HG02571 (cell line): ENCODE results near the gene BAIAP3.

ENCODE experiments used
- ATAC-seq: cut with Tn5 transposase; IDR thresholded peaks from one replicate; pipeline ENCODE4 v1.9.1; 2021; ENCODE audit warnings: mild to moderate bottlenecking, moderate library complexity; ENCODE audit not compliant: unreplicated experiment

The BAIAP3 gene

DNA sequence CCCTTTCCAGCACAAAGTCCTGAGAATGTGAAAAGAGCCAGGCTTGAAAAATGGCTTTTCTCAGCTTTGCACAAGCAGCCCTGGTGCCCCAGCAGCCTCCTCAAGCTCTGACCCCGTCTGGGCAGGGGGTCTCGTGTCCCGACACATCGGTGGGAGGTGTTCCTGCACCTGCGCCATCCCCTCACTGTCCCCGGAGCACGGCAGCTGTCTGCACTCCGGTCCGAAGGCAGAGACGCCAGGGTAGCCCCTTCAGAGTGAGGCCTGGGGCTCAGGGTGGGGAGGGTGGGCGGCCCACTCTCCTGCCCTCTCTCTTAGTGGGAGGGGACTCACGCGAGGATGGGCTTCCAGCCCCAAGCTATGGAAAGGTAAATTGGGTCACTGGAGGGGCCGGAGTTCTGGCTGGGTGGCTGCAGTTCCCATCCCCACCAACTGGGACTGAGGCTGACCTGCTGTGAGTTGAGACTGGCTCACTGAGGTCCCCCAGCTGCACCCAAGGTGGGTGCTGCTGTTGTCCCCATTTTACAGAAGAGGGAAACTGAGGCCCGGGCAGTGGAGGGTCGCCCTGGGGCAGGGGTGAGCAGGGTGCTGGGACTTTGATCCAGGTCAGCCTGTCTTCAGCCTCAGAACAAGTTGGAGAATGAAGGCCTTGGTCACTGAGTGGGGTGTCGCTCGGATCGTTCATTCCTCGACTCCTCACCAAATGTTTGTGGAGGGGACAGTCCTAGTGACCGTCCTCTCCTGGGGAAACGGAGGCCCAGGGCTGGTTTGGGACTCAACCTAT lies 2.3 kb upstream of the BAIAP3 start:
- no peak for ATAC-seq

DNA sequence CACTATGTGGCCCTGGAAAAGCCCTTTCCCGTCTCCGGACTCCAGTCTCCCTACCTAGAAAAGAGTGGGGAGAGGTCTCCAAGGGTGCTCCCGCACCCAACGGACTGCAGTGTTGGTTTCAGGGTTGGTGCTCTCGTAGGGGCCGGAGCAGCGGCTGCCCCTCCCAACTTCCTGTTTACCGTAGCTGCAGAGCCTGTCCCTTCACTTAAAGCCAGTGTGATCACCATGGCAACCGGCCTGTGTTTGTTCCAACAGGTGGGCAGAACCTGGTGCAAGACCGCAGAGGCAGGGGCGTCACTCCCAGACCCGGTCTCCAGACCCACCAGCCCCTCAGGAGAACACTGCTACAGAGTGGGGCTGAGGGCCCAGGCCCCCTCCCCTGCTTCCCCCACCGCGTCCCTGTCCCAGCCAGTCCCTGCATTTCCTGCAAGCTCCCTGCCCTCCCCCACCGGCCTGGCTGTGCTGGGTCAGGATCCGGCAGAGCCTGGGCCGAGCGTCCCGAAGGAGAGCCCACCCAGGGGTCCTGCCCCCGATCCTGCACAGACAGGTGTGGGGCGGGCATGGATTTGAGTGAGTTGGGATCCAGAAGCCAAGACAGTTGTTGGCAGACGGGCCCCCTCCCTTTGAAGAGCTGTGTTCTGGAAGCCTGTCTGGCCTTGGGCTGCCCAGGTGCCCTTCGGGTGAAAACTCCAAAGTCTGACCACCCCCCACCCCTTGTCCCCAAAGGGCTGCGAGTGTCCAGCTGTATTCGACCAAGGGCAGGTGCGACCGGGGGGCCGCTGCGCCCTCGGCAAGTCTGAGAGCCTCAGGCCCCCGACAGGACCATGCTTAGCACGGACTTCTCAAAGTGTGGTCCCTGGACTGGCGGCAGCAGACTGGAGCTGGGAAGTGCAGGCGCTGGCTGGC lies 1.5 kb upstream of the BAIAP3 start:
- ATAC-seq, result no peak

DNA sequence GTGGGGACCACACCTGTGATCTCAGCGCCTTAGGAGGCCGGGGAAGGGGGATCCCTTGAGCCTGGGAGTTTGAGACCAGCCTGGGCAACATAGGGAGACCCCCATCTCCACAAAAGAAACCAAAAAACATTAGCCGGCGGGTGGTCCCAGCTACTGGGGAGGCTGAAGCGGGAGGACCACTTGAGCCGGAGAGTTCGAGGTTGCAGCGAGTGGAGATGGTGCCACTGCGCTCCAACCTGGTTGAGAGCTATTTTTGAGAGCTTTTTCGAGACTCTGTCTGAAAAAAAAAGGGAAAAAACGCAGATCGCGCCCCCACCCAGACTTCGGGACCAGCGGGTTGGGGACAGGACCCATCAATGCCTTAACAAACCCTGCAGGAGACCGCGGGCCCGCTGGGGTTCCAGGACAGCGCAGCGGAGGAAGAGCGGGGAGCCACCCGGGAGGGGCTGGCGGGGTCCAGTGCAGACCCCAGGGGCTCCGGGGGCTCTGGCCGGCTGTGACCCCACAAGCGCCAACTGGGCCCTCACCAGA lies 762 bp upstream of the BAIAP3 start:
- ATAC-seq, result no peak

DNA sequence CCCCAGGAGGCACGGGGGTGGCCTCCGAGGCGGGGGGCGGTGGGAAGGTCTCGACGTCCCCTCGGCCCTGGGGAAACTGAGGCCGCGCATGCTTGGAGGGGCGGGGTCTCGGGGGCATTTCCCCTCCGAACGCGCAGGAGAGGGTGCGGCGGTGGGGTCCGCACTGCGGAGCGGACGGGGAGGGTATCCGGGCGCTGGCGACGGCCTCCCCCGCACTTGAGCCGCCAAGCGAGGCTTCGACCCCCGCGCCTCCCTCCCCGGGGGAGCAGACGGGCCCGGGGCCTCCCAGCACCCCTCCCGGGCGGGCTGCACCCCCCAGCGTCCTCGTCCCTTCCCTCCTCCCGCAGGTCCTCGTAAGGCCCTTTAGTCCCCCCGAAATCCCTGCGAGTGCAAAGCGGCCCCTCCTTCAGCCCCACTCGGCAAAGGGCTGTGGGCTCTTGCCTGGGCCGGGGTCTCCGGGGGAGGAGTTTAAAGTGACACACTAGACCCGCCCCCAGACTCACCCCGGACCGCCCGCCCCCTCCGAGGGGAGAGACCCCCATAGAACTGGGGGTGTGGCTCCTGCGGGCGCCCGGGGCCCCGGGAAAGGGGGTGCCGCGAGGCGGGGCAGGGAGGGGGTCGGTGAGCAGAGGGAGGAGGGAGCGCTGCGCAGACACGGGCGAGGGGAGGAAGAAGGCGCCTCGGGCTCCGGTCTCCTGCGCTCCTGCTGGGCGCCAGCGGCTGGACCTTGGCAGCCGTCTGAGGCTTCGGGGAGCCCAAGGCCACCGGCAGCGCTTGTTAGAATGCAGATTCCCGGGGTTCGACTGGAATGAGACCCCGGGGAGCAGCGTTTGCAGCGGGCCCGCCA lies 632 bp downstream of the BAIAP3 start:
- ATAC-seq, result no peak

DNA sequence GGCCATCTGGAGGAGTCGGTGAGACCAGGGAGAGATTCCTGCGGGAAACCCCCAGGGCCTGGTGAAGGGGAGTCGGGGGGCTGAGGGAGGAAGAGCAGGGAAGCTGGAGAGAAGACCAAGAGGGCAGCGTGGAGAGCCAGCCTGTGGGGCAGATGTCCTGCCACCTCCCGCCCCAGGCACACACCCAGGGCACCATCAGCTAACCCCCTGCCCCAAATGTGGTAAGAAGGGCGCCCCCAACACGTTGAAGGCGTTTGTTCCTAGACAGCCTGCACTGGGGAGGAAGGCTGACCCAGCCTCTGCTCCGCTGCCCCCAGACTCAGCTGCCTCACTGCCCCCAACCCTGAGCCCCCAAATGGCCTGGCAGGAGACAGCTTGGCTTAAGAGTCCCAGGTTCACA lies 1.3 kb downstream of the BAIAP3 start:
- no peak for ATAC-seq

DNA sequence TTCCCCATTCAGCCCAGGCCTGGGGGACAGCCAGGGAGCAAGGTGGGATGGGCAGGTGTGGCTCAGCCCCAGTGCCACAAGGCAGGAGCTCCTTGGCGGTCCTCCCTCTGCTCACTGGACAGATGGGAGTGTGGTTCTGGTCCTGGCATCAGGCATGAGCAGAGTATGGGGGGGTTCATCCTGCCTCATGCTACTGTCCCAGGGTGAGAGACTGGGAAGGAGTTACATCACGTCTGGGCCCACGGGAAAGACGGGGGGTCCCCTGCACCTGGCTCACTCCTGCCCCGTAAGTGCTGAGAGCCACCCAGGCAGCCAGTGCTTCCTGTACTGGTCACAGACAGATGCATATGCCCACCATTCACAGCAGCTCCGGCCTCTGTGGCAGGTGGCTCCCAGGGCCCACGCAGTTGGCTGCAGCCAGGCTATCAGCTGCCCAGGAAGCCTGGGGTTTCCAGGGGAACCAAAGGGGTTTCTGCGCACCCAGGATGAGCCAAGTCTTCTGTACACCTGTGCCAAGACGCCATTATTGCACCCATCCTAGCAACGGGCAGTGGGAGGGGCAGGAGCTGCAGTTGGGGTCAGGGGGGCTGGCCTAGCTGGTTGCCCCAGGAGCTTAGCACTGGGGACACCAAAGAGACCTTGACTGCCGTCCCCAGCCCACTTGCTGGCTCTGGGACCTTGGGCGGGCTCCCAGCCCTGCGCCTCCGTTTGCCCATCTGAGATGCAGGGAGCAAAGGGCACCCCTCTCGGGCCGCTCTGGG lies 1.9 kb downstream of the BAIAP3 start:
- no peak for ATAC-seq

DNA sequence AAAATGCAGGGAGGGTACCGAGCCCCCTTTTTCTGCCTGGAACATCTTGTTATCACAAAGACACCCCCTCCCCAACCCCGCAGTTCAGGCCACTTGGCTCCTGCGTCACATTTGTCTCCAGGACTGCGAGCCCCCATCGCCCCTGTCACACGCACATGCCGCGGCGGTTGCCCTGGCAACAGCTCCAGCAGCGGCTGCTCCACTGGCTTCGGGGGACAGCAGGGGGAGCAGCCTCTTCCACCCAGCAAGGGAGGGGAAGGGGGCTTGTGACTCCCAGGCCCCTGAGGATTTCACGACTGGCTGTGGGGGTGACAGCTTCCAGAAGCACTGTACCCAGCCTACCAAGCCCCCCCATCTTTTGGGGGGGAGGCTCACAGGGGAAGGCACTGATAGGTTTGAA lies 2.6 kb downstream of the BAIAP3 start:
- ATAC-seq, result no peak

DNA sequence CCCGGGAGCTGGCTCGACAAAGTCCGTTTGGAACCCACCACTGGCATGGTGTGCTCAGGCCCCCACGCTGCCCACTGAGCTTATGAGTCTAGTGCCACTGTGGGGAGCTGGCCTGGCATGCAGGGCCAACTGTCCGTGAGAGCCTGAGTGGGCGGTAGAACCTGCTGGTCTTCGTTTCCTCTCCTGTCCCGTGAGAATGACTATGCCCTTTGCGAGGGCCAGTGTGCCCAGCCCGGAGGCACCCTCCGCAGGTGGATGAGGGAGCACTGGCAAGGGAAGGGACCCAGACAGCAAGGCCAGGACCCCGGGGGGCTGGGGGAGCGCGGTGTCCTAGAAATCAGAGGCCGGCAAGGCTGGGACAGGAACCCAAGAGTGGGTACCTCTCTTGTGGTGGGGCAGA lies 3.2 kb downstream of the BAIAP3 start:
- ATAC-seq, result no peak

DNA sequence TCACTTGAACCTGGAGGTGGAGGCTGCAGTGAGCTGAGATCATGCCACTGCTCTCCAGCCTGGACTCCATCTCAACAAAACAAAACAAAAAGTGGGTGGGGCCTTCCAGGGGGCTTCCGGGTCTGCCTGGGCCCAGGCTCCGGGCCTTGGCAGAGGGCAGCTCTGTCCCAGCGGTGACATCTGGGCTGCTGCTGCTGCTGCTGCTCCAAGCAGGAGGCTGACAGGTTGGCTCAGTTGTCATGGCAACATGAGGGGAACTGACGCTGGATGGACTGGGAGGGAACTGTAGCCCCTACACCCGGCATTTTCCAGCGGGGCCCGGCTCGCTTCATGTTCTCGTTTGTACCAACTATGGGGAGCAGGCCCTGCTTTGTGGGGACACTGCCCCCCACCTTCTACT lies 4.0 kb downstream of the BAIAP3 start:
- ATAC-seq, result no peak

DNA sequence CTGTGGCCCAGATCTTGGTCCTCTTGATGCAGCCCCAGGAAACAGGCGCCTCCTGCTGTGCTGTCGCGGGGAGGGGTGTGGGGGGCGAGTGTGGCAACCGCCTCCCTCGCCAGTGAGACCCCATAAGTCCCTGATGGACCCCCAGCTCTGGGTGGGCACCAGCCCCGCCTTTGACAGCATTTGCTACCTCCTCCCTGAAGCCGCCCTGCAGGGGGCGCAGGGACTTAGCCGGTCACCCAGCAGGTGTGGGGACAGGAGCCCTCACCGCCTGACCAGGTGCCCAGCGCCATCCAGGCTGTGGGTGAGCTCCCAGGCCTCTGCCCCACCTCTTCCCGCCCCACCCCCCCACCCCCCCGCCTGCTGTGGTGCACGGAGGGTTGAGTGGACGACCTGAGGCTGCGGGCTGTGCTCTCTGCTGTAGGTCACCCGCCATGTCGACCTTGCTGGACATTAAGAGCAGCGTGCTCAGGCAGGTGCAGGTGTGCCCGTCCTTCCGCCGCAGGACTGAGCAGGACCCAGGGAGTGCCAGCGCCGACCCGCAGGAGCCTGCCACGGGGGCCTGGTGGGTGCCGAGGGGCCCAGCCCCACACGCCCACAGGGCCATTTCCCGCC lies 4.8 kb downstream of the BAIAP3 start:
- no peak for ATAC-seq

DNA sequence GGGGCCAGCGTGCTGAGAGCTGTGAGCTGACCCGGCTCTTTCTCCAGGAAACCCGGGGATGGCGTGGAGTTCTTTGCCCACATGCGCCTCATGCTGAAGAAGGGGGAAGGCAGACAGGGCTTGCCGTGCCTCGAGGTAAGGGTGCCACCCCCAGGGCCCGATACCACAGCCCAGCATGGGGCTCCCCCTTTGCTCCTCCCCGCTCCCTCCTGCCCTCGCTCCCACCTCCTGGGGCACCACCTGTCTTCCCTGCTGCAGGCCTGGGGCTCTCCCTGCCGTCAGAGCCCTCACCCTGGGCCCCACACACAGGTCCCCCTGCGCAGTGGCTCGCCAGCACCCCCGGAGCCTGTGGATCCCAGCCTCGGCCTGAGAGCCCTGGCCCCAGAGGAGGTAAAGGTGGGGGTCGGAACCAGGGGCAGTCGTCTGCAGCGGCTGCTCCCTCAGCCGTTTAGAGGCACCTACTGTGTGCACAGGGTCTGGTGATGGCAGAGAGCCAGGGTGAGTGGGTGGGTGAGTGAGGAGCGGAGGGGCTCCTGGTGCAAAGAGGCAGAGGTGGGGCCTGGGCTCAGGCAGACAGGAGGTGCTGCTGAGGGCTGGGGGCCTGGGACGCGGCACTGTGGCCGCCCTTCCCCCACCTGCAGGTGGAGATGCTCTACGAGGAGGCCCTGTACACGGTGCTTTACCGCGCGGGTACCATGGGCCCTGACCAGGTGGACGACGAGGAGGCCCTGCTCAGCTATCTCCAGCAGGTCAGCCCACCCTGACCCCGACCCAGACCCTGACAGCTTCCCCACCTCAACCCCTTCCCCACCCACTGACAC lies 5.6 kb downstream of the BAIAP3 start:
- ATAC-seq, result no peak

DNA sequence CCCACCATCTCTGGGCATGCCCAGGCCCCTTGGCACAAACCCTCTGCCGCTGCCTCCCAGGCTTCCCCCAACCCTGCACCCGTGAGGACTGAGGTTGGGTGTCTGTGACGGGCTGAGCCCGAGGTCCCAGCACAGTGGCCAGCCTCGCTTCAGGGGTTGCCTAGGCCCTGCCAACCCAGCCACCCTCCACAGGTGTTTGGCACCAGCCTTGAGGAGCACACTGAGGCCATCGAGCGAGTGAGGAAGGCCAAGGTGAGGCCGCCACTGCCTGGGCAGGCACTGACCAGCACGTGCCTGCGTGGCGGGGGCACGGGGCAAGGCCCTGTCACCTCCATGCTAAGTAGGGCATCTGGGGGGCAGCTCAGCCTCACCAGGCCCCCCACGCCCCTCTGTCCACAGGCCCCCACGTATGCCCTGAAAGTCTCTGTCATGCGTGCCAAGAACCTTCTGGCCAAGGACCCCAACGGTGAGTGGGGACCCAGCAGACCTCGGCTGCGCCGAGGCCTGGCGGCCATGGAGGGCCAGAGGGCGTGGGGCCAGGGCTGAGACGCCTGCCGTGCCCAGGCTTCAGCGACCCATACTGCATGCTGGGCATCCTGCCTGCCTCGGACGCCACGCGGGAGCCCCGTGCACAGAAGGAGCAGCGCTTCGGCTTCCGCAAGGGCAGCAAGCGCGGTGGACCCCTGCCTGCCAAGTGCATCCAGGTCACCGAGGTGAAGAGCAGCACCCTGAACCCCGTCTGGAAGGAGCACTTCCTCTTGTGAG lies 7.5 kb downstream of the BAIAP3 start:
- no peak for ATAC-seq

DNA sequence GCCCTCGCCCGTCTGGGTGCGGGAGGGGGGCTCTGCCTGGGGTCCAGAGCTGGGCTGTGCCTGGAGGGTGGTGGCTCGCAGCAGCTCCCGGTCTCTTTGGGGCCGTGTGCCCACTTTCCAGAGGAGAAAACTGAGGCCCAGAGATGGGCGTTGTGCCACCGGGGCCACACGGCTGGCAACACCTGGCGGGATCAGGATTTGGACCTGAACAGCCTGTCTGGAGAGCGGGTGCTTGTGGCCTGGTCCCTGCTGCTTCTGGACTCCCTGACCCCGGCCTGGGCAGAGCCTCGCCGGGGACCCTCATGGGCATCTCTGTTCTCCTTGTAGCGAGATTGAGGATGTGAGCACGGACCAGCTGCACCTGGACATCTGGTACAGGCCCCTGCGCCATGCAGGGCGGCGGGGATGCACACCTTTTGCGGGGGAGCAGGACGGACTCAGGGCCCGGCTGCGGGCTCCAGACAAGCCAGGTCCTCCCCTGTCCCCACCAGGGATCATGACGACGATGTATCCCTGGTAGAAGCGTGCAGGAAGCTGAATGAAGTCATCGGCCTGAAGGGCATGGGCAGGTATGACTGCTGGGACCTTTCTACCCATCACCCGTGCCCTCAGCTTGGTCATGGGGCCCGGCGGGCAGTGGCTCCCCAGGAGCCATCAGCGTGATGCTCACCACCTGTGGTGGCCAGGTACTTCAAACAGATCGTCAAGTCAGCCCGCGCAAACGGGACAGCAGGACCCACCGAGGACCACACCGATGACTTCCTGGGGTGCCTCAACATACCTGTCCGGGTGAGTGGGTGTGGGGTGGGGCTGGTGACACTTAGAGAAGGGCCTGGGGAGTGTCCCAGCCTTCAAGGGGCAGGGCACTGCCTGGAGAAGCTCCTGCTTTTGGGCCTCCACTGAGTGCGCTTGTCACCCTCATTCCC lies 8.3 kb downstream of the BAIAP3 start:
- no peak for ATAC-seq

DNA sequence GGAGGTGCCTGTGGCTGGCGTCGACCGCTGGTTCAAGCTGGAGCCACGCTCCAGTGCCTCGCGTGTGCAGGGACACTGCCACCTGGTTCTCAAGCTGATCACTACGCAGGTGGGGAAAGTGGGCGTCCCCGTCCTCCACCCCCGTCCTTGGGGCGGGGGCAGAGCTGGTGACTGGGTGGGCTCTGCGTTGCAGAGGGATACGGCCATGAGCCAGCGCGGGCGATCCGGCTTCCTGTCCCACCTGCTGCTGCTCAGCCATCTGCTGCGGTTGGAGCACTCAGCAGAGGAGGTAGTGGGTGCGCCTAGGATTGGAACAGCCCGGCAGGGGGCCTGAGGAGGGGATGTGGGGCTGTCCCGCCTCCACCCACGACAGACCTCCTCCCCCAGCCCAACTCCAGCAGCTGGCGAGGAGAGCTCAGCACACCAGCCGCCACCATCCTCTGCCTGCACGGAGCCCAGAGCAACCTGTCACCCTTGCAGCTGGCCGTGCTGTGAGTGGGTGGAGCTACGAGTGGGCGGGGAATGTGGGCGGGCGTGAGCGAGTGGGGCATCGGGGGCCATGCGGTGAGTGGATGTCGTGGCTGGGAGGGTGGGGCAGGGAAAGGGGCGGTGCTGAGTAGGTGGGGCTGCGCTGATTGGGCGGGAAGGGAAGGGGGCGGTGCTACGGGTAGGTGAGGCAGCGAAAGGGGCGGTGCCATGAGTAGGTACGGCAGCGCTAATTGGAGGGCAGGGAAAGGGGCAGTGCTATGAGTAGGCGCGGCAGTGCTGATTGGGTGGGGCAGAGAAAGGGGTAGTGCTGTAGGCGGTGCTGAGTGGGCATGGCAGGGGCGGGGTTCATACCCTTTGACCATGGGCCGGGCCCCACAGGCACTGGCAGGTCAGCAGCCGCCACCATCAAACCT lies 9.3 kb downstream of the BAIAP3 start:
- ATAC-seq, result peak; percentile 72

DNA sequence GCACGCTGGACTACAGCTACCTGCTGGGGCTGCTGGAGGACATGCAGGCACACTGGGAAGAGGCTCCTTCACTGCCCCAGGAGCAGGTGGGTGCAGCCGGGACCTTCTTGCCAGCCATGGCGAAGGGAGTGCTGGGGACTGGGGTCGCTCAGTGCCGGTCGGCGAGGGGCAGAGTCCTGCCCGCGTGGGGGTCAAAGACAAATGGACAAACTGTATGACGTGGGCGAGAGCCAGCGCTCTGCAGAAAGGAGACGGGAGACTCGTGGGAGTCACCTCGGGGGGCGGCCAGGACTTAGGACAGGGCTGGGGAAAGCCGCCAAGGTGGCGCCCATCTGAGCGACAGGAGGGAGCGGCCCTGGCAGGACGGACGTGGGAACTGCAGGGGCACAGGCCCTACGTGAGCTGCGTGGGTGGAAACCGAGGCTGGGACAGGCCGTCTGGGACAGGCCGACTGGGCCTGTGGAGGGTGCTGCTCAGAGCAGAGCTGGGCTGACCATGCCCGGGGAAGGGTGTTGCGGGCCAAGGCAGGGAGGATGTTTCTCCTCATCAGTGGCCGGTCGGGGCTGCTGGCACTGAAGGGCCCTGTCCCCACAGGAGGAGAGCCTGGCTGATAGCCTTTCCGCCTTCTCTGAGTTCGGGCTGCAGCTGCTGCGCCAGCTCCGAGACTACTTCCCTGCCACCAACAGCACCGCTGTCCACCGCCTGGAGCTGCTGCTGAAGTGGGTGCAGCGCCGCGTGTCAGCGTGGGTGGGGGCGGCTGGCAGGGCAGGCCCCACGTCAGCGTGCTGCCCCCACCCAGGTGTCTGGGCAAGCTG lies 10.2 kb downstream of the BAIAP3 start:
- ATAC-seq, result peak; percentile 4
